Measurements from ENCODE around the gene CASP7.
A peak's percentile ranks its signal among the peaks of the same experiment; 100 is the strongest.
"Not testable (repeated sequence)": the region's sequence is repeated elsewhere in the genome, so short reads cannot be mapped to it uniquely, and the experiment has no call there.

CASP7 gene

GRCh38 chr10:113650172-113650571, 29.5 kb upstream of the CASP7 start:
- DNase-seq (ENCODE audit: insufficient read length) (no peak), FAIRE-seq (no peak)
- TF ChIP-seq TAF1 (IDR thresholded peaks at IDR 0.05; ENCODE audit: borderline replicate concordance, low read depth, low read length) (no peak), POLR2A (IDR thresholded peaks at IDR 0.05; ENCODE audit: low read depth, low read length) (no peak), POLR2AphosphoS5 (IDR thresholded peaks at IDR 0.05; ENCODE audit: low read depth, low read length) (no peak)

- DNase-seq (ENCODE audit: insufficient read length) = no peak
- TF ChIP-seq POLR2A (IDR thresholded peaks at IDR 0.05; ENCODE audit: low read depth, low read length) = no peak
- TF ChIP-seq TAF1 (IDR thresholded peaks at IDR 0.05; ENCODE audit: borderline replicate concordance, low read depth, low read length) = no peak
- TF ChIP-seq POLR2AphosphoS5 (IDR thresholded peaks at IDR 0.05; ENCODE audit: low read depth, low read length) = no peak
- FAIRE-seq = no peak
Observed at GRCh38 chr10:113651021-113651420, 28.7 kb upstream of the CASP7 start.

GRCh38 chr10:113651898-113652297, 27.8 kb upstream of the CASP7 start:
- FAIRE-seq (no peak), DNase-seq (ENCODE audit: insufficient read length) (no peak)
- no peak for TF ChIP-seq POLR2AphosphoS5 (IDR thresholded peaks at IDR 0.05; ENCODE audit: low read depth, low read length)
- TF ChIP-seq TAF1 (IDR thresholded peaks at IDR 0.05; ENCODE audit: borderline replicate concordance, low read depth, low read length) = no peak
- no peak for TF ChIP-seq POLR2A (IDR thresholded peaks at IDR 0.05; ENCODE audit: low read depth, low read length)

- DNase-seq (ENCODE audit: insufficient read length); FAIRE-seq: not testable (repeated sequence)
Observed at GRCh38 chr10:113652456-113652855, 27.3 kb upstream of the CASP7 start.

- DNase-seq (ENCODE audit: insufficient read length) = no peak
- TF ChIP-seq TAF1 (IDR thresholded peaks at IDR 0.05; ENCODE audit: borderline replicate concordance, low read depth, low read length) = no peak
- no peak for TF ChIP-seq POLR2A (IDR thresholded peaks at IDR 0.05; ENCODE audit: low read depth, low read length)
- no peak for TF ChIP-seq POLR2AphosphoS5 (IDR thresholded peaks at IDR 0.05; ENCODE audit: low read depth, low read length)
- no peak for FAIRE-seq
Observed at GRCh38 chr10:113656896-113657295, 22.8 kb upstream of the CASP7 start.

- TF ChIP-seq TAF1 (IDR thresholded peaks at IDR 0.05; ENCODE audit: borderline replicate concordance, low read depth, low read length) (no peak), POLR2A (IDR thresholded peaks at IDR 0.05; ENCODE audit: low read depth, low read length) (no peak), POLR2AphosphoS5 (IDR thresholded peaks at IDR 0.05; ENCODE audit: low read depth, low read length) (no peak)
- FAIRE-seq (no peak), DNase-seq (ENCODE audit: insufficient read length) (no peak)
Observed at GRCh38 chr10:113657544-113657943, 22.2 kb upstream of the CASP7 start.

- no peak for FAIRE-seq
- TF ChIP-seq TAF1 (IDR thresholded peaks at IDR 0.05; ENCODE audit: borderline replicate concordance, low read depth, low read length) (no peak), POLR2A (IDR thresholded peaks at IDR 0.05; ENCODE audit: low read depth, low read length) (no peak), POLR2AphosphoS5 (IDR thresholded peaks at IDR 0.05; ENCODE audit: low read depth, low read length) (no peak)
- DNase-seq (ENCODE audit: insufficient read length) = no peak
Observed at GRCh38 chr10:113661332-113661731, 18.4 kb upstream of the CASP7 start.

- DNase-seq (ENCODE audit: insufficient read length) (no peak), FAIRE-seq (no peak)
- TF ChIP-seq POLR2AphosphoS5 (IDR thresholded peaks at IDR 0.05; ENCODE audit: low read depth, low read length) (no peak), POLR2A (IDR thresholded peaks at IDR 0.05; ENCODE audit: low read depth, low read length) (no peak), TAF1 (IDR thresholded peaks at IDR 0.05; ENCODE audit: borderline replicate concordance, low read depth, low read length) (no peak)
Observed at GRCh38 chr10:113663142-113663541, 16.6 kb upstream of the CASP7 start.

GRCh38 chr10:113663908-113664307, 15.8 kb upstream of the CASP7 start, which contains the start of gene NRAP:
NRAP (minus strand) TSS chr10:113664041; CDS start chr10:113663882, 159 bp downstream.
- no peak for TF ChIP-seq TAF1 (IDR thresholded peaks at IDR 0.05; ENCODE audit: borderline replicate concordance, low read depth, low read length)
- TF ChIP-seq POLR2A (IDR thresholded peaks at IDR 0.05; ENCODE audit: low read depth, low read length) = no peak
- no peak for TF ChIP-seq POLR2AphosphoS5 (IDR thresholded peaks at IDR 0.05; ENCODE audit: low read depth, low read length)
- DNase-seq (ENCODE audit: insufficient read length) = no peak
- no peak for FAIRE-seq

GRCh38 chr10:113665352-113665751, 14.4 kb upstream of the CASP7 start:
- no peak for TF ChIP-seq POLR2AphosphoS5 (IDR thresholded peaks at IDR 0.05; ENCODE audit: low read depth, low read length)
- no peak for DNase-seq (ENCODE audit: insufficient read length)
- FAIRE-seq = no peak

GRCh38 chr10:113665806-113666354, 13.8 kb upstream of the CASP7 start:
- no peak for DNase-seq (ENCODE audit: insufficient read length)
- TF ChIP-seq POLR2A (IDR thresholded peaks at IDR 0.05; ENCODE audit: low read depth, low read length) (no peak), TAF1 (IDR thresholded peaks at IDR 0.05; ENCODE audit: borderline replicate concordance, low read depth, low read length) (no peak)
- peak; percentile 72 for FAIRE-seq

- DNase-seq (ENCODE audit: insufficient read length) (no peak), FAIRE-seq (no peak)
- no peak for TF ChIP-seq POLR2AphosphoS5 (IDR thresholded peaks at IDR 0.05; ENCODE audit: low read depth, low read length)
- TF ChIP-seq TAF1 (IDR thresholded peaks at IDR 0.05; ENCODE audit: borderline replicate concordance, low read depth, low read length) = no peak
- TF ChIP-seq POLR2A (IDR thresholded peaks at IDR 0.05; ENCODE audit: low read depth, low read length) = no peak
Observed at GRCh38 chr10:113666682-113667252, 12.9 kb upstream of the CASP7 start.
